ENCODE data around the gene SRRM2.

SRRM2 gene

DNA sequence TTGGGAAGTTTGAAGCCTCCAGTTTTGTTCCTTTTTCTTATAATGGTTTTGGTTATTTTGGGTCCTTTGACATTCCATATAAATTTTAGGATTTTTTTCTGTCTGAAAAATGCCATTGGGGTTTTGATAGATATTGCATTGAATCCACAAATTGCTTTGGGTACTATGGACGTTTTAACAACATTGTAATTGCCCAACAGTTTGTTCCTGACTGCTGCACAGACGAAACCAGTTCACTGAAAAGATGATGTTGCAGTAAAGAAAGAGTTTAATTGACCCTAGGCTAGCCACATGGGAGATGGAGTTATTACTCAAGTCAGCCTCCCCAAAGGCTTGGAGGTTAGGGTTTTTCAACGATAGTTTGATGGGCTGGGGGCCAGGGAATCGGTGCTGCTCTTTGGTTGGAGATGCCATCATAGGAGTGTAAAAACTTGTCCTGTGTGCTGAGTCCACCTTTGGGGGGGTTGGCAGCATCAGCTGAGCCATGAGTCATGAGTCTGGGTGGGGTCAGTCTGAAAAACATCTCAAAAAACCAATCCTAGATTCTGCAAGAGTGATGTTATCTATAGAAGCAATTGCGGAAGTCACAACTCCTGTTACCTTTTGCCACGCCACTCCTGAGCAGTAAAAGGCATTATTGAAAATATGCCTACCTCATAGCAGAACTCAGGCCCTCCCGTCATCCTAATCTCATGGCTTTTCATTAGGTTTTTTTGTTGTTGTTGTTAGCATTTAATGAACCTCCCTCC is 43.1 kb downstream of the SRRM2 start:
- Histone ChIP-seq H3K9me3 (ENCODE audit: control insufficient read depth, low read length) (peaks cover 2% of the 10 kb centered on the region), H3K4me3 (ENCODE audit: low read length) (no peak overlapping the region), H3K36me3 (ENCODE audit: control insufficient read depth, insufficient read depth, low read length, severe bottlenecking) (no peaks in the 10 kb centered on the region), H3K9ac (ENCODE audit: low read length) (no peak overlapping the region), H3K4me1 (ENCODE audit: control insufficient read depth, insufficient read depth, low read length) (peaks cover 26% of the 10 kb centered on the region), H3K27me3 (replicated peaks; ENCODE audit: control insufficient read depth, insufficient read depth, low read length) (peaks cover 46% of the 10 kb centered on the region)
- DNase-seq (ENCODE audit: low read depth), result no peak

DNA sequence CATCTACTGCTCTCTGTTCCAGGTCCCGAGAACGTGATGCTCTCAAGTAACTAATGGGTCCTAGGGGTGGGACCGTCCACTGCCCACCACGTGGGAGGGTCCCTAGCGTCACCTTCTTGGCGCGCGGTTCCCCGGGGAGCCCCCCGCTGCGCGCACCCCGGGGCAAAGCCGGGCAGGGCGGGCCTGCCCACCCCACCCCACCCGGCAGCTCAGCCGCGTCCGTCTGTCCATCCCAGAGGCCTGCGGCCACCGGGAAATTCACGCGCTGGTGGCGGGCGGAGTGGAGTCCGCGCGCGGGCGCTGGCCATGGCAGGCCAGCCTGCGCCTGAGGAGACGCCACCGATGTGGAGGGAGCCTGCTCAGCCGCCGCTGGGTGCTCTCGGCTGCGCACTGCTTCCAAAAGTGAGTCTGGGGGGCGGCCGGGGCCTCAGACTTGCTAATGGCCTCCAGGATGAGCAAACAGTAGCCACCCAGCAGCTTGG is 46.3 kb downstream of the SRRM2 start:
- Histone ChIP-seq H3K36me3 (ENCODE audit: control insufficient read depth, insufficient read depth, low read length, severe bottlenecking) (no peaks in the 10 kb centered on the region), H3K4me3 (ENCODE audit: low read length) (no peak overlapping the region), H3K4me1 (ENCODE audit: control insufficient read depth, insufficient read depth, low read length) (peaks cover 21% of the 10 kb centered on the region), H3K27me3 (replicated peaks; ENCODE audit: control insufficient read depth, insufficient read depth, low read length) (peaks cover 25% of the 10 kb centered on the region), H3K9ac (ENCODE audit: low read length) (no peak overlapping the region), H3K9me3 (ENCODE audit: control insufficient read depth, low read length) (peaks cover 11% of the 10 kb centered on the region)
- DNase-seq (ENCODE audit: low read depth), result no peak

DNA sequence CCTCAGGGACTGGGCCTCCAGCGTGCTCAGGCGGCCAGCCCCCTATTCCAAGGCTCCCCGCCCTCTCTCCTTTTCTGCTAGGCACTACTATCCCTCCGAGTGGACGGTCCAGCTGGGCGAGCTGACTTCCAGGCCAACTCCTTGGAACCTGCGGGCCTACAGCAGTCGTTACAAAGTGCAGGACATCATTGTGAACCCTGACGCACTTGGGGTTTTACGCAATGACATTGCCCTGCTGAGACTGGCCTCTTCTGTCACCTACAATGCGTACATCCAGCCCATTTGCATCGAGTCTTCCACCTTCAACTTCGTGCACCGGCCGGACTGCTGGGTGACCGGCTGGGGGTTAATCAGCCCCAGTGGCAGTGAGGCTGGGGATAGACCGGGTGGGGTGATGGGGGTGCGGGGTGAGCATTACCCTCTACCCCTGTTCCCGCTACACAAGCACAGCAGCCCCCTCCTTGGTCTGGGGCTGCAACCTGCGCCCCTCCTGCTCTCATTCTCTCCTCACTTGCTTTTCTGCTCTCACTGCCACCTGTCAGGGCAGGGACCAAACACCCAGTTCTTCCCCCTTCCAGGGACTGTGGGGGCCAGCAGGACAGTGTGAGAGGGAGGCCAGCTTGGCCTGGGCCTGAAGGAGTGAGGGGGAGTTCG is 46.9 kb downstream of the SRRM2 start:
- Histone ChIP-seq H3K27me3 (replicated peaks; ENCODE audit: control insufficient read depth, insufficient read depth, low read length) (peaks cover 25% of the 10 kb centered on the region), H3K4me3 (ENCODE audit: low read length) (no peak overlapping the region), H3K4me1 (ENCODE audit: control insufficient read depth, insufficient read depth, low read length) (peaks cover 15% of the 10 kb centered on the region), H3K36me3 (ENCODE audit: control insufficient read depth, insufficient read depth, low read length, severe bottlenecking) (no peaks in the 10 kb centered on the region), H3K9ac (ENCODE audit: low read length) (no peak overlapping the region), H3K9me3 (ENCODE audit: control insufficient read depth, low read length) (peaks cover 17% of the 10 kb centered on the region)
- DNase-seq (ENCODE audit: low read depth), result no peak

DNA sequence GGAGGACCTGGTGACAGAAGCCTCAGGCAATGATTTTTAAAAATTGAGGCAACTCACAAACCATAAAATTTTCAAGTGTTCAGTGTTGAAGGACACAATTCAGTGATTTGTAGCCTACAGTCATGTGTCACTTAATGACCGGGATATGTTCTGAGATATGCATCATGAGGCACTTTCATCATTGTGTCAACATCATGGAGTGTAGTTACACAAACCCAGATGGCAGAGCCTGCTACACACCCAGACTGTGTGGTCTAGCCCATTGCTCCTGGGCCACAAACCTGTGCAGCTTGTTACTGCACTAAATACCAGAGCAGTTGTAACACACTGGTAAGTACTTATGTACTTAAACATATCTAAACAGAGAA is 47.4 kb downstream of the SRRM2 start:
- H3K9ac ChIP-seq (ENCODE audit: low read length), result no peak overlapping the region
- H3K4me1 ChIP-seq (ENCODE audit: control insufficient read depth, insufficient read depth, low read length), result peaks cover 11% of the 10 kb centered on the region
- peaks cover 22% of the 10 kb centered on the region for H3K9me3 ChIP-seq (ENCODE audit: control insufficient read depth, low read length)
- H3K27me3 ChIP-seq (replicated peaks; ENCODE audit: control insufficient read depth, insufficient read depth, low read length), result peaks cover 23% of the 10 kb centered on the region
- no peak overlapping the region for H3K4me3 ChIP-seq (ENCODE audit: low read length)
- no peaks in the 10 kb centered on the region for H3K36me3 ChIP-seq (ENCODE audit: control insufficient read depth, insufficient read depth, low read length, severe bottlenecking)
- no peak for DNase-seq (ENCODE audit: low read depth)

DNA sequence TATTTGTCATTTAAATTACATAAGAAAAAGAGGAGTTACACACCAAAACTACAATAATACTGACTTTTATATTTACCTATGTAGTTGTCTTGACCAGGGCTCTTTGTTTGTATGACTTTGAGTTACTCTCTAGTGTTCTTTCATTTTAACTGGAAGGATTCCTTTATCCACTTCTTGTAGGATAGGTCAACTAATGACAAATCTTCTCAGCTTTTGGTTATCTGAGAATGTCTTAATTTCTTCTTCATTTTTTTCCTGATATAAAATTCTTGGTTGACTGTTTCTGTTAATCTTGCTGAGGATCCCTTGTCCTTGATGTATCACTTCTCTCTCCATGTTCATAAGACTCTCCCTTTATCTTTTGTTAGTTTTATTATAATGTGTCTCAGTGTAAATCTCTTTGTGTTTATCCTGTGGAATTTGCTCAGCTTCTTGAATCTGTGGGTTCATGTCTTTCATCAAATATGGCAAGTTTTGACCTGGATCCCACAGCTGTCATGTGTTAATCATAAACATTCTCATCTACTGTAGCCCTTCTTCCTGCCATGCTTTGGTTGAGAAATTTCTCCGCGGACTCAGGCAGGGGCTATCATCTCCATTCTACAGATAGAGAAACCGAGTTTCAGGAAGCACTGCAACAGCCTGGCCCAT is 51.2 kb downstream of the SRRM2 start:
- Histone ChIP-seq H3K4me1 (ENCODE audit: control insufficient read depth, insufficient read depth, low read length) (peaks cover 3% of the 10 kb centered on the region), H3K27me3 (replicated peaks; ENCODE audit: control insufficient read depth, insufficient read depth, low read length) (peaks cover 24% of the 10 kb centered on the region), H3K4me3 (ENCODE audit: low read length) (no peak overlapping the region), H3K9ac (ENCODE audit: low read length) (no peak overlapping the region), H3K9me3 (ENCODE audit: control insufficient read depth, low read length) (peaks cover 36% of the 10 kb centered on the region), H3K36me3 (ENCODE audit: control insufficient read depth, insufficient read depth, low read length, severe bottlenecking) (no peaks in the 10 kb centered on the region)
- no peak for DNase-seq (ENCODE audit: low read depth)

DNA sequence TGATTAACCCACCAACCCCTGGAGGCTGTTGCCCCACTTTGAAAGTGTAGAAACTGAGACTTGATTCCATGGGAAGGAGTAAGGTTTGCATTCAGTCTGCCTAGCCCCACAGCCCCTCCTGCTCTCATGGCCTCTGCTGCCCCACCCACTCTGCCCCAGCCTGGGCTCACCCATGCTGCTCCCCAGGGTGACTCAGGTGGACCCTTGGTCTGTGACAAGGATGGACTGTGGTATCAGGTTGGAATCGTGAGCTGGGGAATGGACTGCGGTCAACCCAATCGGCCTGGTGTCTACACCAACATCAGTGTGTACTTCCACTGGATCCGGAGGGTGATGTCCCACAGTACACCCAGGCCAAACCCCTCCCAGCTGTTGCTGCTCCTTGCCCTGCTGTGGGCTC is 52.3 kb downstream of the SRRM2 start:
- Histone ChIP-seq H3K27me3 (replicated peaks; ENCODE audit: control insufficient read depth, insufficient read depth, low read length) (peaks cover 30% of the 10 kb centered on the region), H3K4me3 (ENCODE audit: low read length) (no peak overlapping the region), H3K36me3 (ENCODE audit: control insufficient read depth, insufficient read depth, low read length, severe bottlenecking) (no peaks in the 10 kb centered on the region), H3K9me3 (ENCODE audit: control insufficient read depth, low read length) (peaks cover 45% of the 10 kb centered on the region), H3K4me1 (ENCODE audit: control insufficient read depth, insufficient read depth, low read length) (no peaks in the 10 kb centered on the region), H3K9ac (ENCODE audit: low read length) (no peak overlapping the region)
- no peak for DNase-seq (ENCODE audit: low read depth)

DNA sequence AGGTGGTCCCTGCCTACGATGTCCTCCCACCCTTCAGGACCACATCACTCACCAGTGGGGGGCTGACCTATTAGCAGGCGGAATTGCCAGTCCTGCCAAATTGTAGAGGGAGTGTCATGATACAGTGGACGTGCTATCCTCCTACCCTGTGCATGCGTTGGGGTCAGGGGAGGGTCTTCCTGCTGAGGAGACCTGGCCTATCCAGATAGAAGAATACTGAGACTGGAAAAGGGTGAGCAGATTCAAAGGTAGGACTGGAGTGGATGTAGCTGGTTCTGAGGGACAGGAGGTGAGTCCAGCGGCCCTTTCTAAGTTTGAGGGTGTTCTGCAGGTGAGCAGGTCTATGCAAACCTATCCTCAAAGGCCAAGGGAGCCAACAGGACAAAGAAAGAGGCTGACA is 53.8 kb downstream of the SRRM2 start:
- no peak for DNase-seq (ENCODE audit: low read depth)
- Histone ChIP-seq H3K27me3 (replicated peaks; ENCODE audit: control insufficient read depth, insufficient read depth, low read length) (peaks cover 43% of the 10 kb centered on the region), H3K9ac (ENCODE audit: low read length) (no peak overlapping the region), H3K4me1 (ENCODE audit: control insufficient read depth, insufficient read depth, low read length) (no peaks in the 10 kb centered on the region), H3K9me3 (ENCODE audit: control insufficient read depth, low read length) (peaks cover 49% of the 10 kb centered on the region), H3K36me3 (ENCODE audit: control insufficient read depth, insufficient read depth, low read length, severe bottlenecking) (no peaks in the 10 kb centered on the region), H3K4me3 (ENCODE audit: low read length) (no peak overlapping the region)

DNA sequence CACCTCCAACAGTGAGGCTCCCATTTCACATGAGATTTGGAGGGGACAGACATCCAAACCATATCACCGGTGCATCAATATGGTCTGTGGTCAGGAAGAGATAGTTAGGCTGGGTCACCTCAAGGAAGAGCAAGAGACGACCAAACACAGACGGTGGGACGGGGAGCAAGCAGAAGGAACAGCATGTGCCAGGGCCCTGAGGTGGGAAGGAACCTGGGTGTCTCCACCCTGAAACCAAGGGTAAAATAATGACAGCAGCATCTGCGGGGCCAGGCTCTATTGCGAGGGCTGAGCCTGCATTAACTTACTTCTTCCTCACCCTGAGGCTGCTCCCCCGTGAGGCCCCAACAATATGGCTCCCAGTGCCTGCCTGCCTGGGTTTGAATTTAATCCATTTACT is 55.7 kb downstream of the SRRM2 start:
- Histone ChIP-seq H3K27me3 (replicated peaks; ENCODE audit: control insufficient read depth, insufficient read depth, low read length) (peaks cover 51% of the 10 kb centered on the region), H3K36me3 (ENCODE audit: control insufficient read depth, insufficient read depth, low read length, severe bottlenecking) (no peaks in the 10 kb centered on the region), H3K4me3 (ENCODE audit: low read length) (no peak overlapping the region), H3K9ac (ENCODE audit: low read length) (no peak overlapping the region), H3K9me3 (ENCODE audit: control insufficient read depth, low read length) (peaks cover 43% of the 10 kb centered on the region), H3K4me1 (ENCODE audit: control insufficient read depth, insufficient read depth, low read length) (no peaks in the 10 kb centered on the region)
- no peak for DNase-seq (ENCODE audit: low read depth)

DNA sequence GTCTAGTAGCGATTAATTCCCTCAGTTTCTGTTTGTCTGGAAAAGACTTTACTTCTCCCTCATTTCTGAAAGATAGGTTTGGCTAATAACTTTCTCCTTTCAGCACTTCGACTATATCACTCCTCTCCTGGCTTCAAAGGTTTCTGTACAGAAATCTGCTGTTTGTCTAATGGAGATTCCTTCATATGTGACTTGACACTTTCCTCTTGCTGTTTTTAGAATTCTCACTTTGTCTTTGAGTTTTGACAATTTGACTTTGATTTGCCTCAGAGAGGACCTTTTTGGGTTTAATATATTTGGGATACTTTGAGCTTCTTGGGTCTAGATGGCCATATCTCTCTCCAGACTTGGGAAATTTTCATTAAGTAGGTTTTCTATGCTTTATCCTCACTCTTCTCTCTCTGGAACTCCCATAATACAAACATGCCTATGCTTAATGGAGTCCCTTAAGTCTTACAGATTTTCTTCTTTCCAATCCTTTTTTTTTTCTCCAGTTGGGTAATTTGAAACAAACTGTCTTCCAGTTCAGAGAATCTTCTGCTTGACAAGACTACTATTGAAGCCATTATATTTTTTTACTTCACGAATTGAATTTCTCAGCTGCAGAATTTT is 56.8 kb downstream of the SRRM2 start:
- H3K4me1 ChIP-seq (ENCODE audit: control insufficient read depth, insufficient read depth, low read length), result no peaks in the 10 kb centered on the region
- no peaks in the 10 kb centered on the region for H3K36me3 ChIP-seq (ENCODE audit: control insufficient read depth, insufficient read depth, low read length, severe bottlenecking)
- peaks cover 54% of the 10 kb centered on the region for H3K27me3 ChIP-seq (replicated peaks; ENCODE audit: control insufficient read depth, insufficient read depth, low read length)
- DNase-seq (ENCODE audit: low read depth), result no peak
- H3K9ac ChIP-seq (ENCODE audit: low read length), result no peak overlapping the region
- H3K4me3 ChIP-seq (ENCODE audit: low read length), result no peak overlapping the region
- peaks cover 32% of the 10 kb centered on the region for H3K9me3 ChIP-seq (ENCODE audit: control insufficient read depth, low read length)

DNA sequence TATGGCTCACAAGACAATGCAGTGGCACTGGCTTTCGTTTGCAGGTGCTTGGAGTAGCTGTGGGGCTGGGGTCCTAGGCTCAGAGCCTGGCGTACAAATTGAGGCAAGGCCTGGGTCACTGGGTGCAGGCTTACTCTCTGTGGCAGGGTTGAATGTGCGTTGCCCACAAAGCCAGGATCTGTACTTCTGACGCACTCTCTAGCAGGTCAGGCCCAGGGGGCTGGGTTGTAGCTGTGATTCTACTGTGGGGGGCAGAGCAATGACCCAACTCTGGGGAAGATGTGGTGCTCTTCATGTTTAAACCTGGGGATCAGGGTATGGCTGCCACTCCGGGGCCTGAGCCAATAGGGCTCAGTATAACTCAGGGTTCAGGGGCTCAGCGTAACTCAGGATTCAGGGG is 58.2 kb downstream of the SRRM2 start:
- Histone ChIP-seq H3K36me3 (ENCODE audit: control insufficient read depth, insufficient read depth, low read length, severe bottlenecking) (no peaks in the 10 kb centered on the region), H3K9me3 (ENCODE audit: control insufficient read depth, low read length) (peaks cover 18% of the 10 kb centered on the region), H3K4me3 (ENCODE audit: low read length) (no peak overlapping the region), H3K9ac (ENCODE audit: low read length) (no peak overlapping the region), H3K27me3 (replicated peaks; ENCODE audit: control insufficient read depth, insufficient read depth, low read length) (peaks cover 51% of the 10 kb centered on the region), H3K4me1 (ENCODE audit: control insufficient read depth, insufficient read depth, low read length) (no peaks in the 10 kb centered on the region)
- no peak for DNase-seq (ENCODE audit: low read depth)
